Stimulated activated CD8-positive, alpha-beta memory T cell treated with anti-CD3 and anti-CD28 coated beads, Interleukin-15, amount 100 ng/mL, for 24 hours (primary cell): ENCODE measurements around the gene ATP2B3.

ENCODE experiments used
- DNase-seq: peaks from one replicate; pipeline ENCODE4 v3.0.0-alpha.2; 2020; ENCODE audit warnings: low read depth

The ATP2B3 gene

GRCh38 chrX:153517423-153517822 lies at the start of gene ATP2B3:
TSS of gene ATP2B3 (plus strand) at chrX:153517642. CDS start at chrX:153536248, 18,606 bp downstream.
- DNase-seq = no peak

- DNase-seq = no peak
Measured at GRCh38 chrX:153468008-153468580, 49.3 kb upstream of the ATP2B3 start.

GRCh38 chrX:153469811-153470410 lies 47.5 kb upstream of the ATP2B3 start:
- no peak for DNase-seq

GRCh38 chrX:153470411-153471363 lies 46.8 kb upstream of the ATP2B3 start, which contains the start of gene HAUS7:
TSS of gene HAUS7 (minus strand) at chrX:153470576. CDS start at chrX:153470557, 19 bp downstream.
- peak; percentile 75 for DNase-seq

- DNase-seq = no peak
Measured at GRCh38 chrX:153471663-153472280, 45.7 kb upstream of the ATP2B3 start.

- DNase-seq = no peak
Measured at GRCh38 chrX:153473126-153473525, 44.3 kb upstream of the ATP2B3 start.

- DNase-seq = no peak
Measured at GRCh38 chrX:153474266-153474665, 43.2 kb upstream of the ATP2B3 start.

GRCh38 chrX:153474718-153475117 lies 42.7 kb upstream of the ATP2B3 start:
- no peak for DNase-seq

GRCh38 chrX:153475271-153475670 lies 42.2 kb upstream of the ATP2B3 start:
- no peak for DNase-seq

- no peak for DNase-seq
Measured at GRCh38 chrX:153475751-153476281, 41.6 kb upstream of the ATP2B3 start.

GRCh38 chrX:153476666-153477363 lies 40.6 kb upstream of the ATP2B3 start:
- no peak for DNase-seq

- DNase-seq = no peak
Measured at GRCh38 chrX:153477364-153477857, 40.0 kb upstream of the ATP2B3 start.

GRCh38 chrX:153477901-153478300 lies 39.5 kb upstream of the ATP2B3 start:
- DNase-seq = no peak

GRCh38 chrX:153478746-153479145 lies 38.7 kb upstream of the ATP2B3 start:
- no peak for DNase-seq

- DNase-seq = no peak
Measured at GRCh38 chrX:153481043-153481442, 36.4 kb upstream of the ATP2B3 start.

GRCh38 chrX:153482376-153483015 lies 34.9 kb upstream of the ATP2B3 start:
- DNase-seq = no peak

GRCh38 chrX:153485396-153486080 lies 31.9 kb upstream of the ATP2B3 start:
- no peak for DNase-seq

- no peak for DNase-seq
Measured at GRCh38 chrX:153486171-153486570, 31.3 kb upstream of the ATP2B3 start.

- no peak for DNase-seq
Measured at GRCh38 chrX:153487590-153488071, 29.8 kb upstream of the ATP2B3 start.
